Activated CD4-positive, alpha-beta T cell treated with anti-CD3 and anti-CD28 coated beads, Interleukin-2, amount 50 U/mL, for 48 hours (primary cell): ENCODE results near the gene C11orf87.

Experiments
- DNase-seq, 2 experiments: peaks; one replicate each; pipeline ENCODE4 v3.0.0-alpha.2; 2020

The C11orf87 gene

DNA sequence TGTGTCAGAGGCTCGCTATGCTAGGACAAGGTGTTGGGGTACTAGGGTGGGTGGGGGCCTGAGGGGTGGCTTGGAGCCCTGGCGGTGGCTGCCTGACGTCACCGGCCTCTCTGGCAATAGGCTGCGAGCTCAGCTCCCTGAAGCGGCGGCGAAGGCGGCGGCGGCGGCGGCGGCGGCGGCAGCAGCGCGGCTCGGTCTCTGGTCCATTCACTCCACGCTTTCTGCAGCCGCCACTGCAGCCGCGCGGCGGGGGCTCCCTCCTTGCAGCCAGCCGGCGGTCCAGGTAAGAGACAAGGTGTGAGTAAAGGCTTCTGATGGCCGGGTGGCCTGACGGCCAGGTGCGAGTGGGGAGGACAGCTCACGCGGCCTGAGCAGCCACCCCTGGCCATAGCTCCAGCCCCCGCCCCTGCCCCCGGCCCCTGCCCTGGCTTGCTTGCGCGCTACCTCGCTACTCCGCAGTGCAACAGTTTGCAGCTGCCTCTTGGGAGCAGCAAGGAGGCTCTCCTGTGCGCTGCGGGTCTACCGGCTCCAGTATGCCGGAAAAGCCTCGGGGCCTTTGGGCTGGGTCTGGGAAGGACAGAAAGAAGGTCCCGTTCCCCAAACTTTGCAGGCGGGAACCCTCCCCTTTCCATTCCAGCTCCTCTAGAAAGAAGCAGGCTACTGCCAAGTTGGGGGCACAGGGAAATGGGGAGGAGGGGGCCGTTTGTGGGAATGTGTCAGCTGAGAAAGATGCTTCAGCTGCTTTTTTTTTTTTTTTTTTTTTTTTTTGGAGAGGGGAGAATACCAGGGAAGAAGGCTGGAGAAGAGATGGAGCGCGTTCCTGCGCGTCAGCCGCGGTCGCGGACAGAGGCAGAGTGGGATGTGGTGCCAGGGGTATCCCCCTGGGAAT, at the start of gene C11orf87:
Gene C11orf87 (plus strand): TSS at position 210 of the 889 bp plus-strand sequence. CDS start 1,444 bp downstream, outside the sequence.
- no peak for DNase-seq

DNA sequence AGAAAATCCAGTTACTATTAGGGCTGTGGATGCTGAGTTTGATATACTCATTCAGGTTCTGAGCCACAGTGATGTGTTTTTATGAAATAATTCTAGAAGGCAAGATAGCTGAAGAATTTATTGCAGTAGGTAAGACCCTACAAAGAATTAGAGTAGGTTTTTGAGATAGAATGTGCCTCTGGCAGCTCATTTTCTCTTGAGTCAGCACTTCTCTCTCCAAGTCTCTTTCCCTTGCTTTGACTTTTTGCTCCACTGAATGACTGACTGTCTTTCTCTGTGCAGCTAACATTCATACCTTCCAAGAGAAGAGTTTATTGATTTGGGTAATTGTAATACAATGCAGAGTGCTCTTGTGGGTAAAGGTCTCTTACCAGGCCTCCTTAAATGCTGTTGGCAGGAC, 48.0 kb upstream of the C11orf87 start:
- DNase-seq: no peak

DNA sequence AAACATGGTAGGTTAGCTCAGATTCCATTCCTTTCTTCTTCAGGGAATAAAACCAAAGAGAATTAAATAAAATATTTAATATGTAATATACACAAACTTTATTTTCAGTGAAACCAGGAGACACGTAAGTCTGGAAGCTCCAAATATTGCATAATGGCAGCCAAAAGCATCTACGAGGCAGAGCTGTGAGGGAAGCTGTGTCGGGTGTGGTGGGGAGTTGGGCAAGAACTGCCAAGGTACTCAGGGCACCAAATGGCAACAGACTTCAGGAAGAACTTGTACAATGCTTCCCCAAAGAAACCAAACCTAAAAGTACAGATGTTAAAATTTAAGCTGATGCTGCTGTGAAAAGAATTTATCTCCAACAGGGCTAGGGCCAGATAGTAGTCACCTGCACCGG, 47.5 kb upstream of the C11orf87 start:
- DNase-seq: no peak

DNA sequence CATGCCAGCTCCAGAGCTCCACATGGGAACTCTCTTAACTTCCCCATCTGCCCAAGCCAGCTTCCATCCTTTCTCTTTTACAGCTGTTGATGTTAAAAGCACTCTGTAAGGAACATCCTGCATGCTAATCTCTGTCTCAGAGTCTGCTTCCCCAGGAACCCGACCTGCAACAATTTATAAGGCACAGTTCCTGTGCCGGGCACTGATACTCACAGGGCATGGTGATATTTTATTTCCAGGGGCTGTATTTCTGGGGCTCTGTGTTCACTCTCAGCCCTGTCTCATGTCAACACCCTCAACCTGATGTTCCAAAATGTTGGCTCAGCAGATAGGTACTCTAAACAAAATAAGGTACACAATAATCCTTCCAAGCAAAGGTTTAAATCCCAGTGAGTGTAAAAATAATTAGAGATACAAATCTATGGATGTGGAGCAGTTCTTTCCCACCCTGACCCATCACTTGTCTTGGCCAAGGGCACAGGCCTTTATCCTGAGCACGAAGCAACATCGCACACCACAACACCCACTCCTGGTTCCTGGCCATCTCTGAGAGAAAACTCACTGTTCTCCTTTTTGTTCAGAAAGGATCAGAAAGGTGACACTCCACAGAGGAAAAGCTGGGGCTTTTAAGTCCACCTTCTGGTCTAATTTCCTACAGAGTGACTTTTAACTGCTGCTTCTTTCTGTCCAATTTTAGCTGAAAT, 44.8 kb upstream of the C11orf87 start:
- no peak for DNase-seq

DNA sequence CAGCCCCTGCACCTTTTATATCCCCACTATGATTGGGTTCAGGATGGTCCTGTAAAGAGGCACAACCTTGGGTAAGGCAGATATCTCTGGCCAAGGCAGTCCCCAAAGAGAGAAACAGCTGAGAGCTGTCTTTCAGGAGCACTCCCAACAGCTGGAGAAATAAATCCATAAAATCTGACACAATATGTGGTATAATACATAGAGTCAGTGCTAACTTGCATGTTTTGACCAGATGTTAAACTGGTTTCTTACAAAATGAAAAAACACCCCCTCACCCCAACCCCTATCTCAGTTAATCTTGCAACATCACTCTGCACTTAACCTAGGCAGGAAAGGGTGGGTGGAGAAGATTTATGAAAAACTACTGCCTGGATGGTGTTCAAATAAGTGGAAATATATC, 44.0 kb upstream of the C11orf87 start:
- DNase-seq: no peak

DNA sequence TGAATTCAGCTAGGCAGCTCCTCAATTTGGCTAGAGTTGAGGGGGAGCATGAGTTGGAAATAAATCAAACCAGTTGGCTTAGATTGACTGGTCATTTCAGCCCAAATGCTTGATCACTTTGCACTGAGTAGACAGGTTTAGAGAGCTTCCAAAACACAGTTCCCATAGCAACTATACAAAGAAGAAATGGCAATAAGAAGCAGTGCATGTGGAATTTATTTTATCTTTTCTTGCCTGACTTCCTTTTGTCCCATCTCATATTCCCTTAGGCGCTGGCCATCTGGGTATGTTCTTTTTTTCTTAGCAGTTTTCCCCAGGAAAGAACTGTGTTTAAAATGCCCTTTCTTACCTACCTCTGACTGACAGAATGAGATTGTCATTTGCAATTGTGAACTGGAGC, 38.7 kb upstream of the C11orf87 start:
- DNase-seq: no peak

DNA sequence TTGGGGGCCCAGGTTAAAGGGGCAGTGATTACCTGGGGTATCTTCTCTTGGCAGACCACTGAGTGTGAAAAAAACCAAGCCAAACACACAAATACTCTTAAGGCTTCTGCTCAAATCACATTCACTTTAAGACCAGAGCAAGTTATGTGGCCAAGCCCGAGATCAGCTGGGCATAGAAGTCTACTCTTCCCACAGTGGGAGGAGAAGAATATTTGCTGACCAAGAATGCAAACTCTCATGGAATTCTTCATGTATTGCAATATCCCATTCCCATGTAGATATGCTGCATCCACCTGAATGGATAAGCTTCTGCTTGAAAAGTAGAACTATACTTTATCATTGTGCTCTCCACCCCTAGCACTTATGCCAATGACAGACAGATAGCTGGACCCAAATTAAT, 37.1 kb upstream of the C11orf87 start:
- no peak for DNase-seq

DNA sequence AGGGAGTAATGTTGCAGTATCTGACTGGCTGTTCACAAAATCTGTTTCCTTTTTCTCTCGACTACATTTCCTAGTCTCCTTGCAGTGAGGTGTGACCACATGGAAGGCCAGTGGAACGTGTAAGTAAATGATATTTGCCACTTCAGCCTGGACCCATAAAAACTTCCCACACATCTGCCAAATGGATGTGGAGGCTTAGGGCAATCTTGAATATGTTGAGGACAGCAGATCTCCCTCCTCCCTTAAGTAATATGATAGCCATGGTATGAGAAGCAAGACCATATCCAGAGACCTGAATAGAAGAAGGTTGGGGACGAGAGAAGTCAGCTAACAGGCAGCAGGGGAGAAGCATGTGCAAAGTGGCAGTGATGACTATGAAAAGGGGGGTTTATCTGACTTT, 33.0 kb upstream of the C11orf87 start:
- DNase-seq: no peak

DNA sequence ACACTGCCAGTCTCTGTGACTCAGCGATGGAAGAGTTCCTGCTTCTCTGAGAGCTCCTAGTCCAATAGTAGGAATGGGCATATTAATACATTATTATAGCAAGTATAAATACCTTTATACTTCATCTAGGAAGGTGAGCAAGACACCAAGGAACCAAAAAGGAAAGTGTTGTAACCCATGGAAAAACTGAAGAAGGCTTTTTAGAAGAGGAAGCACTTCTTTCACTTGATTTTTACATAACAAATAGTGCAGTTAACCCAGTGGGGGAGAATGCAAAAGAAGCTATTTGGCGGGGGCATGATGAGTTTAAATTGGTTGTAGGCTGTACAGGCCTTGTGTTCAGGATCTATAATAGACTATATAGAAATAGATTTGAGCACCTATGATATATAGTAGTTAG, 31.2 kb upstream of the C11orf87 start:
- DNase-seq: no peak

DNA sequence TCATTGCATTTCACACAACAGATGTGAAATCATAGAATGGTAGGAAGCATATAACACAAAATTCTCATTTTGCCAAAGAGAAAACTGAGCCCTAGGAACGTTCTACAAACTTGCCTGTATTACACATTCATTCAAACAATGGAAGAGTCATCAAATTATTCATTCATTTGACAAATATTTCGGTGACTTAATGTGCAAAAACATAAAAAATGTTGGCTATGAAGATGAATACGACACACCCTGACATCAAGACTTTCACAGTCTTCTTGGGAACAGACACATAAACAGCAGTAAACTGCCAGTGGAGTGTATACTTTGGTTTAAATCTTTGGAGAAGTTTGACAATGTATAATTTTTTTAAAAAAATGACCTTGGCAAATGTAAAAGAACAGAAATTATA, 20.4 kb upstream of the C11orf87 start:
- no peak for DNase-seq

DNA sequence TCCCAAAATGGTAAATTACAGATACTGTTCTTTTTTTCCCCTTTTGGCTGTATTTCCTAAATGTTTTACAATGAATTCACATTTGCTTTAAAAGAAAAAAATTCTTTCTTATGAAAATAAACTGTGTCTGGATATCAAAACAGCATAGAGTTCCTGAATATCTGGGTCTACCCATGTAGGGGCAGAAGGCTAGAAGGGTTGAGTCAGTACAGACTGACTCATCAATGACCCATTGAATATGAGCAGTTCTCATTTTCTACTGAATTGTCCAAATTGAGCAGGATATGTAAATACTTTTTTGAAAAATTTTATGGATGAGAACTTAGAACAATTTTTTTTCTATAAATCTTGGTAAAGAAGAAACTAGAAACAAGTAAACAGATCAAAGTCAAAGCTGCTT, 16.3 kb upstream of the C11orf87 start:
- no peak for DNase-seq

DNA sequence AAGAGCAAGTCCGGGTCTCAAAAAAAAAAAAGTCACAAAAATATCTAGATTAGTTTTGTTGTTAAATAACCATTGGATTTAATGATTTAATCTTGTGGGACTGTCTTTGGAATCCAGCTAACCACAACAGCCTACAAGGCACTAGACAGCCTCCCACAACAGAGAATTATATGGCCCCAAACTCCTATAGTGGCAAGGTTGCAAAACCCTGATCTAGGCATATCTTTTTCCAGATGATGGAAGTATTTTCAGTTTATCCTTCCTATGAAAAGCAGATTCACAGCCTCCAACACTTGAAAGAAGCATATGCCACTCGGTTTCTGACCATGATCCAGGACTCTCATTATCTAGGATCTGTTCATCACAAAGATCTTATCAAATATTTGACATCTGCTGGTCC, 5.4 kb upstream of the C11orf87 start:
- DNase-seq: no peak

DNA sequence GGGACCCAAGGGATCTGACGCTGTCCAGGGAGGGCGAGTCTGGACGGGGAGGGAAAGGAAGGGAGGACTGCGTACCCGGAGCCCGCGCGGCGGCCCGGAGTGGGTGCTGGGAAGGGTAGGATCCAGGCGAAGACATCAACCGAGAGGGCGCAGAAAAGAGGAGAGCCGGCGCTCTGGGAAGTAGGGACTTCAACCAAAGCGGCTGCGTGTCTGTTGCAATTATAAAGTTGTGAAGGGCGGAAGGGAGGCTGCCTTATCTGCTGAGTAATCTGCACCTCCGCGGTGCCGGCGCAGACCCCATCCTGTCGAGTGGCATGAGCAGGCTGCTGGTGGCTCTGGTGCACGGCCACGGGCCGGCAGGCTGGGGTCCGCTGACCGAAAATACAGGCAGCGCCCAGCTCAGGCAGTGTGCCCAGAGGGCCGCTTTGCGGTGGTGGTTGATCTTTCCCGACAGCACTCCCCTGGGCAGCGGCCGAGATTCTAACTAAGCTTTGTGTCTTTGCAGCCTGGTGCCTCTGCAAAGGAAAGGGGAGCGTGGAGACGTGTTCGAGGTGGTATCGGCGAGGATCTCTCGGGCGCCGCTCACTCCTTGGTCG, 978 bp downstream of the C11orf87 start:
- no peak for DNase-seq

DNA sequence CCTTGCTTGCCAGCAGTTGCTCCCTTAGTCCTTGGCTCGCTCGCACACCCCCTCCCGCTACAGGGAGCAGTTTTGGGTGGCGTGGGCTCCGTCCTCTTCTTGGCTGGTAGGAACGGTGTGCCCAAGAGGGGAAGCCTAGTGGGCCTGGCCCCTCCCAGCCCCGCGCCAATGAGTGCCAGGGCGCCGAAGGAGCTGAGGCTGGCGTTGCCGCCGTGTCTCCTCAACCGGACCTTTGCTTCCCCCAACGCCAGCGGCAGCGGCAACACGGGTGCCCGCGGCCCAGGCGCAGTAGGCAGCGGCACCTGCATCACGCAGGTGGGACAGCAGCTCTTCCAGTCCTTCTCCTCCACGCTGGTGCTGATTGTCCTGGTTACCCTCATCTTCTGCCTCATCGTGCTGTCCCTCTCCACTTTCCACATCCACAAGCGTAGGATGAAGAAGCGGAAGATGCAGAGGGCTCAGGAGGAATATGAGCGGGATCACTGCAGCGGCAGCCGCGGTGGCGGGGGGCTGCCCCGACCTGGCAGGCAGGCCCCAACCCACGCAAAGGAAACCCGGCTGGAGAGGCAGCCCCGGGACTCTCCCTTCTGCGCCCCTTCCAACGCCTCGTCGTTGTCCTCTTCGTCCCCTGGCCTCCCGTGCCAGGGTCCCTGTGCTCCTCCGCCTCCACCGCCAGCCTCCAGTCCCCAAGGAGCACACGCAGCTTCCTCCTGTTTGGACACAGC, 1.6 kb downstream of the C11orf87 start:
- DNase-seq: no peak

DNA sequence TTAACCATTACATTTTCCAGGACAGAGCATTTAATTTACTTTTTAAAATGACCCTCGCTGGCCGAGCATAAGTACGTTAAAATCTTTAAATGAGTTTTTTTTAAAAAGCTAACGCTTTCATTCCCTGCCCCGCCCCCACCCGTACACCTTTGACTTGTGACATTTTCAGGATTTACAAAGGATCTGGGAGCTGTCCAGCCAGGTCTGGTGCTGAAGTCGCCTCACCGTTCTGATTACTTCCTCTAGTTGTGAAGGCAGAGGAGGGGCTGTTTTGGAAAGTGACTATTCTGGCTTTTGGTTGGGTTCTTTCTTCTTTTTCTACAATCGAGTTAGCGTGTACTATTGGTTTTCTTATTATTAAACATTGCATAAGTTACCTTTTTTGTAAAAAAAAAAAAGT, 2.9 kb downstream of the C11orf87 start:
- peak; percentile 11 to 20 for DNase-seq

DNA sequence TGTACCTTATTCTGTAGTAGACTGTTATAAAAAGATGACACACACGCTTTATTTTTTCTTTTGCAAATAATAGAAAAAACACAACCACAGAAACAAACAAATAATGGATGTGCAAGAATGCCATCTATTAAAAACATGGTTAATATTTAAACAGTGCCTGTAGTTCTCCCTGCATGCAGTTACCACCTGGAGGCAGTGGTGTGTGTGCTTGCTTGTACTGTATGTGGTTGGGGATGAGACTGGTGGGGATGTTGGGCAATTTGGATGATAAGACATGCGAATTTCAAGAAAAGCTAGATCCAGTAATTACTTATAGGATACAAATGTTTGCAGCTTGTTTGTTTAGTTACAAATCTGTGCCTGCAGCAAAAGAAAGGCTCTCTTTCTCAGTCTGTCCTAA, 3.6 kb downstream of the C11orf87 start:
- DNase-seq: no peak

DNA sequence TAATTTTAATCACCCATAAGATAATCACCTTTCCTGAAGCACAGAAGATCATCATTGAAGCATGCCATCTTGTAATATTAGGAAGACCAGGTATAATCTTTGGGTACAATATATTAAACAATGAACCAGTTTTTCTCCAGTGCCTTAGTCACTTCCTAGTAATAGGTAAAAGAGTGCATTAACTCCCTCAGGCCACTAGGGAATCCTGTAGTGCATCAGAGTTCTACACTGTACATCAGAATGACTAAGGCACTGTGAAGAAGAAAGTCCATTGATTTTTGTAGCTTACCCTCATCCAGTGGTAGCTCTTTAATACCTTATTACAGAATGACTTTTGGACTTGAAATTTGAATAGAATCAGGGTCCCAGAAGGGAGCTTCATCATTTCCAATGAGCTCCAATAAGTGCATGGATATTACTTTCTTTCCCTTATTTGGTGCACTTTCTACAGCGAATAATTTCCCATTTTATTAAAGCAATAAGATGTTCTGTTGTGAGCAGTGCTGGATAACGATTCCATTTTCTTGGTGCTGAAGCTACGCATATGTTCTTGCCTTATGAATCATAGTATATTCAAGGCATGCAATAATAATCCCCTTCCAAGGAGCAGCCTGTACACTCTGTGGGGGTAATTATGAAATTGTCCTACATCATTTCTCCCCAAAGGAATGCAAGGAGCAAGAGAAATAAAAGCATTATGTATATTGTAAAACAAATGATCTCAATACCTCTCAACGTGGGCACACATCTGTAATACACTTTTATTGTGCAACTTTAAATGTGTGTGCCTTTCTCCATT, 4.7 kb downstream of the C11orf87 start:
- DNase-seq: no peak

DNA sequence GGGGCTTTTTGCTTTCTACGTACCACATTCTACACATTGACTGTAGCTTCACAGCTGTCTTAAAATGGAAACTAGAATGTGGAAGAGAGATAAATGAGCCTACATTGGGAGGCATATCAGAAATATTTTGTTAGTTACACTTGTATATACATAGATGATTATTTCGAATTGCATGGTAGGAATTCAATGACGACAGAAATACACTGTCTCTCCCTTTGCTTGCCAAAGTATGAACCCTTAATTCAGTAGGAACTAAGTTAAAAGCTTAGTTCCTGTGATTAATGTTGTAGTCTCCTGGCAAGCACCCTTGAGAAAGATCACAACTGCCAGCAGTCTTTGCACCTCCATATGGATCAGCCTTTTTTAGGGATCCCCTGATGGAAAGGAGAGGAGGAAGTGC, 10.1 kb downstream of the C11orf87 start:
- no peak for DNase-seq

DNA sequence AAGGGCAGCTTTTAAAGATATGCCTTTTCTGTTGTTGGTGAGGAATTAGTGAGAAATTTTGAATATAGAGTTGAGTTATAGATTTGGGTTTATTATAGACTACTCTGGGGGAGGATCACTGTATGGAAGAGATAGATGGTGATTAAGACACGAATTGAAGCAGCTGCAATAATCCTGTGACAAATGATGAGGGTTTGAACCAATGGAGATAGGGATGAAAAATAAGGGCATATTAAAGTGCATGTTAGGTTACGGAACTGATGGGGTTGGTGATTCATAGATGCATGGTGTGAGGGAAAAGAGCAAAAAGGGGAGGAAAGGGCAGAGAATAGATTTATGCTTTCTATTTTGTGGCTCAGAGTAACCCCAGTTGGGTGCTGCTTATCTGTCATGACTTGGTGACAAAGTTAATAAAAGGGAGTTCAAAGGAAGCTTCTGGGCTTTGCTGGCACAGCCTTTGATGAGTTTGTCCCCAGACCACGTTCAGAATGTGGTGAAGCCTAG, 11.8 kb downstream of the C11orf87 start:
- DNase-seq: no peak

DNA sequence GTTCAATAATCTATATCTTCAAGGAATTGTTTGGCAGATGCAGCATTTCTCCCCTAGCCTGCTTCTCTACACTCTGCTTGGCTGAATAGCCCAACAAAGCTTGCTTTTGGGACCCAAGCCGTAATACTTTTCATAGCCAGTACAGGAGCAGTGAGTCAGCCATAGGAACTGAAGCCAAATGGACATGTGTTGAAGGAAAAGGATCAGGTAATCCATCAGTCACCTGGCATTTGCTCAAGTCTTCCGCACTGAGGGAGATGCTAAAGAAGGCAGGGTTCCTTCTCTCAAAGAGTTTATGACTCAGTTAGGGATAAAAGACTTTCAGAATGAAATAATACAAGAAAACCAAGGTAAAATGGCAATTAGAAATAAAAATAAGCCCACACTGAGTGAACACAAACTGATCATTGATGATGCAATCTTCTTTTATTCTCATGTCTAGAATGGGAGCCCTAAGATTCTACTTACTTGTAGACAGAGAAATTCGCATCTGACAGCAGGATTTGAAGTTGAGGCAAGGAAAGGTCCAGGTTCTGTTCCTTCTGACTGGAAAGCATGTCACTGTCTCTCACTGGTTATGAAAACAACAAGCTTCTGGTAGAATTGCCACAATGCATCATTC, 13.2 kb downstream of the C11orf87 start:
- DNase-seq: no peak

DNA sequence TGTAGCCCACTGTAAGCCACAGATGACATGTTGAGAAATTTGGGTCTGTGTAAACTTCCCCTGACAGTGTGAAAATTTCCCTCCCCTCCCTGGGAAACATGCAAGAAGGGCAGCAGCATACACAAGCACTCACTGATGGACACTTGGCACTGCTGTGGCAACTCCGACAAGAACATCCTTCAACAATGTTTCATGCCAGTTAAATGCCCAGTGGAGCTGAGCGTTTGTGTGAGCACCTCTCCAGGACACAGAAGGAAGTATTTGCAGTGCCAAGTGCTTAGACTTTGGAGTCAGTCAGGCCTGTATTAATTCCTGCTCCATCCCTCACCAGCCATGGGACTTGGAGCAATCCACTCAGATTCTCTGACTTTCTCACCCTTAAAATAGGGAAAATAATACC, 17.7 kb downstream of the C11orf87 start:
- no peak for DNase-seq

DNA sequence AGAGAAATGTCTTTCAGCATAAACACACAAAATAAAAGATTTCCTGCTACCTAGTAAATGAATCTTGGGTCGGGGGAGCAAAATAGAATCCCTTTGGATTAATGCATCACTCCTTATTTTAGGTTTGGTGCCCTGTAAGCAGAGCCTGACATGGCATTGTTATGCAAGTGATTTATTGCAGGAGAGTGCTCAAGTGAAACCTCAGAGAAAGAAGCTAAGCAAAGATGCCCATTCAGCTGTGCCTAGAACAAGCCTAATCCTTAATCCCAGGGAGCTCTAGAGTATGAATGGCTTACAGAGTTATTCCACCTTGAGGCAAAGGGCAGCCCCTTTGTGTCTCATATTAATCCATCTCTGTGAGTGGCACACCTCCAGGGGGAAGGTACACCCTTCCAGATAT, 21.1 kb downstream of the C11orf87 start:
- no peak for DNase-seq
